ENCODE results near the gene CHD9. TPM values are rescaled to one million over a fixed set of nuclear protein-coding genes. Genes with fewer than 3 reads are reported as not detected.
A peak's percentile ranks its signal among the peaks of the same experiment; 100 is the strongest.

The CHD9 gene
- total and polyA plus RNA-seq, 3 donors from 2014 or later, result 10.4 to 67.3 (median 57.5) TPM

- 30 to 46% methylated on average over 13 of the region's 13 CpGs for WGBS, 2 donors
- intact Hi-C loops (cut with DNase I; ENCODE audit: low total_unique reads), result loop anchor here (2.0 kb wide), 1 partner anchor 77 kb away; no protein-coding TSS in a partner anchor
- peak overlapping the region in 1 of 2 donors; percentile 55 for H3K27ac ChIP-seq
- TF ChIP-seq POLR2A (IDR thresholded peaks at IDR 0.05), result no peak
- no peak for TF ChIP-seq CTCF (IDR thresholded peaks at IDR 0.05)
- no peaks in the 10 kb centered on the region for H3K4me1 ChIP-seq
- H3K9me3 ChIP-seq, result no peaks in the 10 kb centered on the region
- no peaks in the 10 kb centered on the region for H3K27me3 ChIP-seq
- peak overlapping the region; percentile 57 to 66 for H3K4me3 ChIP-seq
- DNase-seq, result peak; percentile 74
- H3K36me3 ChIP-seq (ENCODE audit: low read depth, missing control alignments), result no peaks in the 10 kb centered on the region
These were observed 673 bp upstream of the CHD9 start for GRCh38 chr16:53053967-53054669.

GRCh38 chr16:53055541-53056391, 975 bp downstream of the CHD9 start:
- intact Hi-C loops (cut with DNase I; ENCODE audit: low total_unique reads), result loop anchor here (2.0 kb wide), 1 partner anchor 75 kb away; no protein-coding TSS in a partner anchor
- Histone ChIP-seq H3K27ac (peak overlapping the region; percentile 55 to 70), H3K9me3 (no peaks in the 10 kb centered on the region), H3K36me3 (ENCODE audit: low read depth, missing control alignments) (no peaks in the 10 kb centered on the region), H3K27me3 (no peaks in the 10 kb centered on the region), H3K4me1 (no peaks in the 10 kb centered on the region), H3K4me3 (peak overlapping the region; percentile 57 to 66)
- DNase-seq, result peak; percentile 36
- TF ChIP-seq CTCF (IDR thresholded peaks at IDR 0.05) (no peak), POLR2A (IDR thresholded peaks at IDR 0.05) (no peak)
- 19 to 20% methylated on average over 10 of the region's 10 CpGs for WGBS, 2 donors

- Histone ChIP-seq H3K4me3 (no peak overlapping the region), H3K9me3 (no peaks in the 10 kb centered on the region), H3K27ac (no peak overlapping the region), H3K27me3 (no peaks in the 10 kb centered on the region), H3K36me3 (ENCODE audit: low read depth, missing control alignments) (no peaks in the 10 kb centered on the region), H3K4me1 (no peaks in the 10 kb centered on the region)
- intact Hi-C loops (cut with DNase I; ENCODE audit: low total_unique reads), result no loop called here
- no peak for DNase-seq
- TF ChIP-seq CTCF (IDR thresholded peaks at IDR 0.05) (no peak), POLR2A (IDR thresholded peaks at IDR 0.05) (no peak)
- 69 to 78% methylated on average over 8 of the region's 8 CpGs for WGBS, 2 donors
These were observed 1.6 kb downstream of the CHD9 start for GRCh38 chr16:53056392-53056881.

GRCh38 chr16:53057658-53058057, 2.9 kb downstream of the CHD9 start:
- no peaks in the 10 kb centered on the region for H3K4me1 ChIP-seq
- no peak overlapping the region for H3K27ac ChIP-seq
- intact Hi-C loops (cut with DNase I; ENCODE audit: low total_unique reads), result no loop called here
- no peak for DNase-seq
- no peak overlapping the region for H3K4me3 ChIP-seq
- TF ChIP-seq CTCF (IDR thresholded peaks at IDR 0.05) (no peak), POLR2A (IDR thresholded peaks at IDR 0.05) (no peak)
- H3K9me3 ChIP-seq, result no peaks in the 10 kb centered on the region
- no peaks in the 10 kb centered on the region for H3K27me3 ChIP-seq
- H3K36me3 ChIP-seq (ENCODE audit: low read depth, missing control alignments), result no peaks in the 10 kb centered on the region
- WGBS, 2 donors, result 86% methylated on average over 8 of the region's 8 CpGs
